Tibial artery (tissue), 4 donors: ENCODE data around the gene IL1RAP.

Experiments used
- DNase-seq, 2 donors: peaks; one replicate each; pipeline ENCODE4 v3.0.0-alpha.2; 2019
- H3K27ac ChIP-seq, 2 donors: fragments of 200-600 bp; sonication (generic) in 1 of 2; 1 replicate in 1 of 2; 2 replicates in 1 of 2; pipeline ENCODE4 v1.5.1; 2018 to 2019; ENCODE audit warnings: mild to moderate bottlenecking in 1 of 2
- H3K27me3 ChIP-seq, 2 donors: fragments of 200-600 bp; sonication (generic) in 1 of 2; one replicate each; pipeline versions ENCODE4 v1.5.1 to v1.6.0; 2016 to 2019
- H3K36me3 ChIP-seq, 3 donors: fragments of 200-600 bp; sonication (generic) in 2 of 3; one replicate each; pipeline ENCODE4 v1.5.1; 2016 to 2019; ENCODE audit warnings: mild to moderate bottlenecking in 2 of 3
- H3K4me1 ChIP-seq, 4 donors: fragments of 200-600 bp; sonication (generic) in 2 of 4; 1 replicate in 3 of 4; 2 replicates in 1 of 4; pipeline ENCODE4 v1.5.1; 2016 to 2019
- H3K4me3 ChIP-seq, 2 donors: fragments of 200-600 bp; sonication (generic) in 1 of 2; 1 replicate in 1 of 2; 2 replicates in 1 of 2; pipeline ENCODE4 v1.5.1; 2018 to 2019; ENCODE audit warnings: mild to moderate bottlenecking in 2 of 2
- H3K9me3 ChIP-seq, 3 donors: fragments of 200-600 bp; sonication (generic) in 1 of 3; one replicate each; pipeline ENCODE4 v1.5.1; 2016 to 2019
- intact Hi-C: fragments of 100-400 bp; cut with DNase I; formaldehyde crosslinking; loops from one replicate; pipeline ENCODE4 v1.15.0; 2023; ENCODE audit warnings: low total_unique reads
- TF ChIP-seq, protein P1 (sequence below), 2 experiments: fragments of 200-600 bp in 1 of 2; fragments of 450-650 bp in 1 of 2; IDR thresholded peaks; one replicate each; pipeline ENCODE4 v1.5.1; 2017 to 2019; ENCODE audit warnings: antibody characterized with exemption in 2 of 2, mild to moderate bottlenecking in 1 of 2, moderate library complexity in 1 of 2

Gene IL1RAP

DNA sequence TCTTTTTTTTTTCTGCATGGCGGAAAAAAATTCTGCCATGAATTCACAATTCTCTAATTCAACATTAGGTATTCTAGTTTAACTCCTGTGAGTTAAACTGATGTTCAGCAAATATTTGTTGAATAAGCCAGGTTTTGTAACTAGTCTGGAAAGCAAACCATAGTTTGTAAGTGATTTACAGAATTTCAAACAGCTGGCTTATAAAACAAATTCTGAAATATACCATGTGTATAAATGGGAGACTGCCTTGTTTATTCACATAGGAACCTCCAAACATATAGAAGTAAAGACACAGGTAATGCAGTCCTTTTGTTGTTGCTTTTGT, 101.1 kb downstream of the IL1RAP start:
- Histone ChIP-seq H3K9me3 (no peaks in the 10 kb centered on the region), H3K36me3 (no peaks in the 10 kb centered on the region), H3K27ac (no peak overlapping the region), H3K4me1 (no peaks in the 10 kb centered on the region), H3K4me3 (no peak overlapping the region), H3K27me3 (no peaks in the 10 kb centered on the region)
- intact Hi-C loops, result no loop called here
- TF ChIP-seq, protein P1, sequence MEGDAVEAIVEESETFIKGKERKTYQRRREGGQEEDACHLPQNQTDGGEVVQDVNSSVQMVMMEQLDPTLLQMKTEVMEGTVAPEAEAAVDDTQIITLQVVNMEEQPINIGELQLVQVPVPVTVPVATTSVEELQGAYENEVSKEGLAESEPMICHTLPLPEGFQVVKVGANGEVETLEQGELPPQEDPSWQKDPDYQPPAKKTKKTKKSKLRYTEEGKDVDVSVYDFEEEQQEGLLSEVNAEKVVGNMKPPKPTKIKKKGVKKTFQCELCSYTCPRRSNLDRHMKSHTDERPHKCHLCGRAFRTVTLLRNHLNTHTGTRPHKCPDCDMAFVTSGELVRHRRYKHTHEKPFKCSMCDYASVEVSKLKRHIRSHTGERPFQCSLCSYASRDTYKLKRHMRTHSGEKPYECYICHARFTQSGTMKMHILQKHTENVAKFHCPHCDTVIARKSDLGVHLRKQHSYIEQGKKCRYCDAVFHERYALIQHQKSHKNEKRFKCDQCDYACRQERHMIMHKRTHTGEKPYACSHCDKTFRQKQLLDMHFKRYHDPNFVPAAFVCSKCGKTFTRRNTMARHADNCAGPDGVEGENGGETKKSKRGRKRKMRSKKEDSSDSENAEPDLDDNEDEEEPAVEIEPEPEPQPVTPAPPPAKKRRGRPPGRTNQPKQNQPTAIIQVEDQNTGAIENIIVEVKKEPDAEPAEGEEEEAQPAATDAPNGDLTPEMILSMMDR (IDR thresholded peaks at IDR 0.05), result no peak
- DNase-seq, result no peak

DNA sequence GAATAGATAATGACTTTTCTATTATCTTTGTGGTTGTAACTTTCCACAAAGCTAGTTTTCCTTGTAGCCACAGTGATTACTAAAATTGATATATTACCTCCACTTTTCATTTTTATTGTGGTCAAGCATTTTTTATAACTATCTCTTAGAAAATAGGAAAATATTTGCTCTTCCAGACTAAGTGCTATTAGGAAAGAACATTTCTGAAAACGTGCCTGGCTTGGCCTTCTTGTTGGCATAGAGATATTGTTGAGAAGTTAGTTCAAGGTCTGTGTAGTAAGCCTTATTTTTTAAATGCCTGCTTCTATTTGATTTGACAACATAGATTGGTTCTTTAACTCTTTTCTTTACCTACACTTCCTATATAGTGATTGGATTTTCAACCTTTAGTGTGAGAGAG, 101.7 kb downstream of the IL1RAP start:
- no peak for DNase-seq
- no peak overlapping the region for H3K27ac ChIP-seq
- intact Hi-C loops, result no loop called here
- H3K4me3 ChIP-seq, result no peak overlapping the region
- H3K27me3 ChIP-seq, result no peaks in the 10 kb centered on the region
- H3K4me1 ChIP-seq, result no peaks in the 10 kb centered on the region
- H3K9me3 ChIP-seq, result no peaks in the 10 kb centered on the region
- TF ChIP-seq, protein P1 (IDR thresholded peaks at IDR 0.05), result no peak
- H3K36me3 ChIP-seq, result no peaks in the 10 kb centered on the region

DNA sequence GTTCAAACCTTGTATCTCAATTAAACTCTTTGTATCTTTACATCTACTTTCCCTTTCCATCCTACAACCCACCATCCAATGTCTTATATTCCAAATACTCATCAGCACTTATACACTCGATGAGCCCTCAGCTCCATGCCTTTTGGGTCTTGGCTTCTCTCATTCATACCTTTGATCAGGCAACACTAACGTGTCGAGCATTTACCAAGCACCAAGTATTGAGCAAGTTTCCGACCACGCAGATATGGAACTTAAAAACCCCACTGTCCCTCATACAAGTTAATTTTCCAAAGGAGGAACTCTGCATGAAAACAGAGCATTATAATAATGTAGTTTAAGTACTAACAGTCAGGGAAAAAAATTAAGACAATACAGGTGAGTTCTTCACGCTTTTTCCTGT, 102.8 kb downstream of the IL1RAP start:
- H3K27me3 ChIP-seq, result no peaks in the 10 kb centered on the region
- H3K36me3 ChIP-seq, result no peaks in the 10 kb centered on the region
- H3K4me1 ChIP-seq, result no peaks in the 10 kb centered on the region
- intact Hi-C loops, result no loop called here
- TF ChIP-seq, protein P1 (IDR thresholded peaks at IDR 0.05), result no peak
- H3K27ac ChIP-seq, result no peak overlapping the region
- DNase-seq, result no peak
- H3K4me3 ChIP-seq, result no peak overlapping the region
- no peaks in the 10 kb centered on the region for H3K9me3 ChIP-seq

DNA sequence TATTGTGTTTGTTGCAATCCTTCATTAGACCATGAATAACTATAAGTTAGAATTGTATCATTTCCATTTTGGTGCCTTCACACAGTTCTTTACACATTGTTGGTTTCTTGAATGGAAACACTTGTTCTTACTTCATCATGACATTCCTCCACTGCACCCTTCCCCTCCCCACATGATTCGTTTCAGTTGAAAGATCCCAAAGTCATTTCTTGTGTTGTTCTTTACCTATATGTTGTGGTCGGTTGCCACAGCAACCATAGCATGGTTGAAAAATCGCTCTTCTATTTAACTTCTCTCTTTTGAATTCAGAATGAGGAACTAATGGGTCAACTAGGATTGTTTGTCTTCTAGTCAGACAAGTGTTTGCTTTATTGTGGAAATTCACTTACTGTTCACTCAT, 103.3 kb downstream of the IL1RAP start:
- H3K4me3 ChIP-seq, result no peak overlapping the region
- H3K36me3 ChIP-seq, result no peaks in the 10 kb centered on the region
- no peaks in the 10 kb centered on the region for H3K4me1 ChIP-seq
- no peak overlapping the region for H3K27ac ChIP-seq
- H3K9me3 ChIP-seq, result no peaks in the 10 kb centered on the region
- H3K27me3 ChIP-seq, result no peaks in the 10 kb centered on the region
- no peak for DNase-seq
- intact Hi-C loops, result no loop called here
- TF ChIP-seq, protein P1 (IDR thresholded peaks at IDR 0.05), result no peak

DNA sequence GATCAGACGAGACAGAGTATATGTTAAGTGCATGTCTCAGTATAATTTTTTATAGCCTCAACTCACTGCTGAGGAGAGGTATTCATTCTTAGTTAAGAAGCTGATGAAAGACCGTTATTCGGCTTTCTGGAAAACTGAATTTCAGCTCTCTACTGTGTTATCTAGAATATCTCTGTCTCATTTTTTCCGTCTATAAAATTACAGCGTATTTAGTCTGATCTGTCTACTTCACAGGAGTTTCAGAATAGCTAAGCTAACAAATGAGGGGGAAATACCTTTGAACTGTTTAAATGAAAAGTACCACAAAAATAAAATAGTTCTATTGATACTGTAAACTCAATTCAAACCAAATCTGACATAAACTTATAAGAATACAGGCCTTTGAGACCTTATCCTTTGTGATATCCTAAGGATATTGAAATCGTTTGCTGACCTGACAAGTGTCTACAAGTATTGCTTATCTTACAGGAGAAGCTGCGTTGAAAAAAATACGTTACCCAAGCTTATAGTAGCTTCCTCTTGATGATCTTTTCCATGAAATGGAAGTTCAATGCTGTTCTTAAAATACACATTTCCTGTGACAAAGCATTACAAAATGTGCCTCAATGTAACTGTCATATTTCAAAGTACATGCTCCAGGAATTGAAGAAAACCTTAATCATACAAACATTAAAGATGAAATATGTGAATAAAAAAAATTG, 104.6 kb downstream of the IL1RAP start:
- H3K27me3 ChIP-seq, result no peaks in the 10 kb centered on the region
- no peaks in the 10 kb centered on the region for H3K36me3 ChIP-seq
- no peak overlapping the region for H3K27ac ChIP-seq
- intact Hi-C loops, result no loop called here
- no peak overlapping the region for H3K4me3 ChIP-seq
- no peaks in the 10 kb centered on the region for H3K9me3 ChIP-seq
- no peaks in the 10 kb centered on the region for H3K4me1 ChIP-seq
- TF ChIP-seq, protein P1 (IDR thresholded peaks at IDR 0.05), result no peak
- DNase-seq, result no peak

DNA sequence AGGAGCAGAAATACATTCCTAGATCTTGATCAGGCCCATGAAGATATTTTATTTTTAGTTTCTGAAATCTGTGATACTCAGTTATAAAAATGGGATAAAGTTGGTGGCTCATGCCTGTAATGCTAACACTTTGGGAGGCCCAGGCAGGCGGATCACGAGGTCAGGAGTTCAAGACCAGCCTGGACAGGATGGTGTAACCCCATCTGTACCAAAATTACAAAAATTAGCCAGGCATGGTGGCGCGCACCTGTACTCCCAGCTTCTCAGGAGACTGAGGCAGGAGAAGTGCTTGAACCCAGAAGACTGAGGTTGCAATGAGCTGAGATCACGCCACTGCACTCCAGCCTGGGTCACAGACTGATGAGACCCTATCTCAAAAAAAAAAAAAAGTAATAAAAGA, 105.5 kb downstream of the IL1RAP start:
- no peaks in the 10 kb centered on the region for H3K4me1 ChIP-seq
- H3K9me3 ChIP-seq, result no peaks in the 10 kb centered on the region
- TF ChIP-seq, protein P1 (IDR thresholded peaks at IDR 0.05), result no peak
- H3K4me3 ChIP-seq, result no peak overlapping the region
- DNase-seq, result no peak
- no peak overlapping the region for H3K27ac ChIP-seq
- intact Hi-C loops, result no loop called here
- H3K36me3 ChIP-seq, result peaks cover 0 to under 1% (median 0%) of the 10 kb centered on the region in 3 donors
- no peaks in the 10 kb centered on the region for H3K27me3 ChIP-seq
